Fibroblast of skin of scalp (primary cell): ENCODE data around the gene SLIT3.

Experiments
- DNase-seq: peaks from one replicate; pipeline ENCODE4 v3.0.0-alpha.2; 2013

Gene SLIT3

DNA sequence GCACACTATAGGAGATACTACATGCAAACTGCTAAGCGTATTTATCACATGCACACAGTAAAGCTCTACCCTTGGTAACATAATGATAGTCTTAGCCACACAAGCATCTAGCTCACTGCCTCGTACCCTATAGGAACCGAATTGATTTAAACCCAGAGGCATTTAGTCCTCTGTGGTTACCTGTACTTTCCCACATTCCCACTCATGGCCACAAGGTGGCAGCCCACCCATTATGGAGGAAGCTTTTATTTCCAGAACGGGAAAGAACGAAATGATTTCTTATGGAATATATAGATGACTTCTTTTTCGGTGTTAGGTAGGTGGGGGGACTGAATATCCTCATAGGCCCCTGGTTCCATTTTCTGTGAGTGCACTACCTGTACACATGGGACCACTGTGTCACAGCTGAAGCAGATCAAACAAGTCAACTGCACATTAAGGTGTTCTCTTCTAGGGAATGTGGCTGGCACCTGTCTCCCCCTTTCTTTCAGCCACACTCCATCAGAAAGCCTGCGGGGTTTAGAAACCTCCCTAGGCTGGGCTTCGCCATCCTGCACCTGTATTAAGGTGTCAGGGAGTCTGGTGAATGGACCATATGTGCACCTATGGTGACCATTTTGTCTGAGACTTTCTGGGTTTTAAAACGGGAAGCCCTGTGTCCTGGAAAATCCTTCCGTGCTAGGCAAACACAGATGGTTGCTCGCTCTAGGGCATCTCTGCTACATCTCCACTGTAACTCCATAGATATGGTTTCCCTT, 313.2 kb downstream of the SLIT3 start:
- DNase-seq = peak; percentile 74

DNA sequence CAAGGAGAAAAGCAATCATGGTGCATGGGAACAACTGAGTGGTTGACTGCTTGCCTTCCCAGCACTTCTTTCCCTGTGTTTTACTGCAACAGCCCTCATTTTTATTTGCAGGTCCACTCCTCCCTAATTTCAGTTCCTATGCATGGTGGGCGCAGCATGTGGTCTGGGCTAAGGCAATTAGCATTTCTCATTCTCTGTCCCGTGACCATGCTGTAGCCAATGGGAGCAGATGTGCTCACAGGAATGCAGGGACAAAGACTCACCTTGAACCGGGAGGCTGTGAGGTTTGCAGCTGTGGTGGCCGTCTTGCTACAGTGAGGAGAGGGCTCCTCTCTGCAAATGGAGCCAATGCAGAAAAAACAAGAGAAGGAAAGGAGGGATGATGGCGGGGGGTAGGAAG, 315.5 kb downstream of the SLIT3 start:
- no peak for DNase-seq

DNA sequence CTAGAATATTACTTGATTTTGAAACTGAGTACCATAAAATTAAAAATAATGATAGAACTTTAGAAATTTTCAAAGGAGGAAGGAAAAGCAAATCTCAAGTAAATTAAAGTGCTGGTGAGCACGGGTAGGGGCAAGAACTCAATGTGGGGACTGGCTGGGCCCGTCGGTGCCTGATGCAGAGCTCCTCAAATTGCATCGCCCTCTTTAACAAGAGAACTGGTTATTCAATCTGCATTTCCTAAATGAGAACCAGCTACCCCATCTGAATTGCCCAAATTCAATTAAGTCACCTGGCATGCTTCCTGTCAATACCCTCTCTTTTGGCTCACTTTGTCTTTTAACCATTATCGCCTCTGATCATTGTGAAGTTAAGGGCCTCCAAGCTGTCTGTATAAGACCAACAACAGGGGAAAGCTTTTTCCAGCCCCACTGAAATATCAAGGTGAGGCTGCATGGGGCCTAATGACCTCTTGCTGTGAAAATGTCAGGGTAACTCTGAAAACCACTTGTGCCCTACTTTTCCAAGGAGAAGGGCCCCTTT, 316.7 kb downstream of the SLIT3 start:
- no peak for DNase-seq

DNA sequence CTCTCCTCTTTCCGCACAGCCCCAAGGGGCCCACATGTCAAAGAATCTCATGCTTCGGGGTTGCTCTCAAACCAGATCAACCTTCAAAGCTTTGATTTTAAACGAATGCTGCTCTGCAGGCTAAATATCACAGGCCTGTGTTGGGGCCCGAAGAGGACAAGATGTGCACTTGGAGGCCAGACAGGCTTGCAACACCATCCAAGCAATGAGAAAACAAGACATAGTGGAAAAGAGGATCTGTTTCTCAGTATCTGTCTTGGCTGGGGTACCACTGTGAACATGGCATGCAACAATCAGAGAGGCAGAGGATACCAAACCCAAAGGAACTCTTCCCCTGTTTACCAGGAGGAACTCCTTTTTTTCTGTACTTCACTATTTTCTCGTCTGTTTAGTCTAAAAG, 321.8 kb downstream of the SLIT3 start:
- DNase-seq = no peak

DNA sequence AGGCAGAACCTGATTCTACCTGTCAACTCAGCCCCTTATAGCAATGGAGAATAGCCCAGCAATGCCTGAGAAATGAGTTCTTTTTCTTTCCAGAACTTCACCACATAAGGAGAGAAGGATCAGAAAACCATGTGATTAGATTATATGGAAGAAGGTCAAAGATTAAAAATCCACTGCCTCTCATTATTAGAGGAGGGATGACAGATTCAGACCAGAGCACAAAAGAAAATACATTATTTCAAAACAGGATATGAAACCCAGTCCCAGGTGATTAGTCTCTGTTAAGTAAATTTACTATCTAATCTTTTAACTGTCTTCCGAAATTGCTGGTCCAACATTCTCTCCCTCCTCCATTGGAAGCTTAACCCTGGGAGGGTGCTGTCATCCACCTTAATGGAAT, 322.4 kb downstream of the SLIT3 start:
- no peak for DNase-seq

DNA sequence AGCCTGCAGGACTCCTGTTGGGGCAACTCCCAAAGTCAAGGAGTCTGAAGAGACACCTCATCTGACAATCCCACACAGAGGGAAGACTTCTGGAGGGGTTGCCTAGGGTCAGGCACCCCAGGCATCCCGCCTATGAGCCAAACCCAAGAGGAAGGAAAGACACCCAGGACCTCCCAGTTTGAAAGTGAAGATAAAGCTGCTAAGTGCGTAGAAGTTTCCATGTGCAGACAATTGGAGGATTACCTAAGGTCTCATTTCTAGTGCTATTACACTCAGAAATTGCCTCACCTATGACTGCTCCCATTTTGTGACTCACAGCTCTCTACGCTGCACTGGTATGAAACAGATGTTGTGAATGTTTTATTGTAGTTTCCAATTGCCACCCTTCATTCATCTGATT, 322.9 kb downstream of the SLIT3 start:
- DNase-seq = peak; percentile 44

- peak; percentile 86 for DNase-seq
Measured at GRCh38 chr5:168976311-168976970, 324.5 kb downstream of the SLIT3 start.

GRCh38 chr5:168975331-168975730, 325.6 kb downstream of the SLIT3 start:
- no peak for DNase-seq

DNA sequence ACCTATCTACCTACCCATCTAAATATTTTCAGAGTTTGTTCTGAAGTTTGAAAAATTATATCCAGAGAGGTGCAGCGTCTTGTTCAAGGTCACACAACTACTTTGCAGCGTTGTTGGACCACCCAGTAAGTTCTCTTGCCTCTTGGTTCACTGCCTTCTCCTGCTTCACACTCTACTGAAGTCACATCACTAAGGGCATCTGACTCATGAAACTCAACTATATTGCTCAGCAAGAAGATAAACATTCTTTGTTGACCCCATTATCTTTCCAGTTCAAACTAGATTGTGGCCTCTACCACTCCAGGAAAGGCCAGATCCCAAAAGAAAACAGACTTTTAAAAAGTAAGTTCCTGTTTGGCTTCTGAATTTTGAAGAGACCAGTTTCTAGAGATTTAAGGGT, 326.9 kb downstream of the SLIT3 start:
- DNase-seq = peak; percentile 64

DNA sequence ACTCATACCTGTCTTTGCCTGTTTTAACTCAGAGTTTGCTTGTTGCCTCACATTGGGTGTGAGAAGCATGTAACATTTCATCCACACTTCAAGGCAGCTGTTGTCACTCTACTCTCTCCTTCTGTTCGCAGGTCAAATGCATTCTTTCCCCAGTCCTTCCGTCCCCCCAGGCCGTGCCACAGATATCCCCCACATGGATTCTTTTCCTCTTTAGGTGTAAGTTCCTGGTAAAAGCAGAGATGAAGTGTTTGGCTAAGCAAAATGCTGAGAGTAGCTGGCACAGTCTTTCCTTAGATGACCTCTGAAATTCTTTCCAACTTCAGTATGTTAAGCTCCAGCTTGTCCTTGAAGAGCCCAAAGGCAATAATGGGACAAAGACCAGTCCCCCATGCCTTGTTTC, 328.2 kb downstream of the SLIT3 start:
- no peak for DNase-seq

GRCh38 chr5:168971100-168971499, 329.8 kb downstream of the SLIT3 start:
- no peak for DNase-seq

GRCh38 chr5:168969326-168969886, 331.5 kb downstream of the SLIT3 start:
- no peak for DNase-seq

DNA sequence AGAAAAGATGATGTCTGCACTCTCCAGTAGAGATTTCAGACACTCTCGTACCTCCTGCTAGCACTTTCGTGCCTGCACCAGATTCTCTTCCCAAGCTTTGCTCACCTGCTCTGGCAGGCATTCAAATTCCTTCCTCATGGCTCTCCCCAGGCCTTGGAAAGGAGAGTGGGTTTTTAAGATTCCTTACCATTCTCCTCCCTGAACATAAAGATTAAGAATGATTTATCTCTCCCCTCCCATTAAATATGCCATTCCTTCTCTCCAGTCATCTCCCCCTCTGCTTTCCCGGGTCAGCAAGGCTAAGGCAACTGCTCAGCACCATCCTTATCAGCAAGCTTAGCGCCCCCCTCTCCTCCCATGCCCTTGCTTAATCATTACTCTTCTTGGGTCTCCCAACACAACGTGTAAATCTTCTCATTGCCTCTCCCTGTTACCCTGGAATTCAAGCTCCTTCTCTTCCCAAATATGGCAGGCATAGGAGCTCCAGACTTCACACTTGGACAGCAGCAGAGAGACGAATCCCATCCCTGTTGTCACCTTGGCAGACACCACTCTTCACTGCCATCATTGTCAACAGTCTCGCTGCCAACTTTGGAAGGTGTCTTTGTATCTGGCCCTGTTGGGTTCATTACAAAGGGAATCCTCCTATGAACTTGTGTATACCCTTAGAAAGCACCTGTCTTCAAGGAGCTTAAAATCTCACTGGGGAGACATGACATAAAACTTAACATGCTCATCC, 332.9 kb downstream of the SLIT3 start:
- DNase-seq = no peak

- DNase-seq = no peak
Measured at GRCh38 chr5:168965638-168966037, 335.3 kb downstream of the SLIT3 start.

- no peak for DNase-seq
Measured at GRCh38 chr5:168964182-168964581, 336.8 kb downstream of the SLIT3 start.

DNA sequence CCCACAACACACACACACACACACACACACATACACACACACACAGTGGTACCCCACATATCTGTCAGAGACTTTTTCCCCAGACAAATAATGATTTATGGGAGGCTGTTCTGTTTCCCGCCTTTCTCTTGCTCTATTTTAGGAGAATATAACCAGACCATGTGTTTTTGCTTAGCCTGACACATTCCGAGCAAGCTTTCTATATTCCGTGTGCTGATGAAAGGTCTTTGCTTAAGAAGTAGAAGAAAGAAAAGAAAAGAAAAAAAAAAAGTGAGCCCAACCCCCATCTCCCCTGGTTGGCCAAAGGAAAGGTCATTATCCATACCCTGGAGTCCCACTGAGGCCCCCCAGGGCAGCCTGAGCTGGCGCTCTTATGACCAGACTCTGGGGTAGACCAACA, 338.6 kb downstream of the SLIT3 start:
- peak; percentile 84 for DNase-seq

GRCh38 chr5:168961681-168962080, 339.3 kb downstream of the SLIT3 start:
- peak; percentile 64 for DNase-seq

GRCh38 chr5:168960497-168960896, 340.4 kb downstream of the SLIT3 start:
- DNase-seq = no peak

DNA sequence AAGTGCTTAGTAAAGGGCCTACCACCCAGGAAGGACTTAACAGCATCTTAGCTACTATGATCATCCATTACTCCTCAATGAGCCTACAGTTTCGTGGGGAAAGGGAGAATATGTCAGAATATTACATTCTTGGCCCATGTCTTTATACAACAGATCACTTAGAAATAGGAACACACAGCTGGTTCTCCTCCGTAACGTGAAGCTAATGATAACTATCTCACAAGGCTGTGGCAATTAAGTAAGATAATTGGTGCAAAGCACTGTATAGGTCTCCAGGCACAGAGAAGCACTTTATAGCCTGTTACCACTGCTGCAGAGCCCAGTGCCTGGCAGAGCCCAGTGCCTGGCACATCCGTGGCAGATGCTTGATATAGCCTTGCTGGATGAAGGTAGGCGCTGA, 347.6 kb downstream of the SLIT3 start:
- DNase-seq = no peak

GRCh38 chr5:168952196-168952595, 348.7 kb downstream of the SLIT3 start:
- DNase-seq = no peak

DNA sequence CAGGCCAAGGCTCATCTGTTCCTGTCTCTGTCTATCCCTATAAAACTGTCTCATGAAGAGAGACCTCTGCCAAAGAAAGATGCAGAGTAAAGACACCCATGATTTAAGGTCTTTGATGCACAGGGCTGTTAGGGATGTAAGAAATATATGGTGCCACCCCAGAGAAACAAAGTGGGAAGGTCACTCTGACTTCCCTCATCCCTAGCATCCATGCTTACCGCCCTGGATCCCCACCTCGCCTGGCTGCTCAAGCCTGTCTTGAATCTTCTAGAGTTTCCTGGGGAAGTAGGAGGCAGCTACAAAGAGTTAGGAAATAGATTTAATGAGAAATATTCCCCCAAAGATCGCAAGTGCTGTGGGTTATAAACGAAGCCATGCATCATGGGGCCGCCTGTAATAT, 349.2 kb downstream of the SLIT3 start:
- DNase-seq = no peak

- DNase-seq = no peak
Measured at GRCh38 chr5:168951356-168951755, 349.6 kb downstream of the SLIT3 start.
